KOPT-K1 (cell line): ENCODE results near the gene LRBA.

ENCODE experiments used
- H3K27ac ChIP-seq: fragments of 200-600 bp; sonication (generic); 2 replicates; pipeline ENCODE4 v1.5.1; 2016; ENCODE audit warnings: antibody characterized with exemption, mild to moderate bottlenecking, low read depth, low read length; ENCODE audit not compliant: poor library complexity, severe bottlenecking
- H3K36me3 ChIP-seq: fragments of 200-600 bp; sonication (generic); 2 replicates; pipeline ENCODE4 v1.5.1; 2017; ENCODE audit warnings: antibody characterized with exemption, mild to moderate bottlenecking, low read length, moderate library complexity; ENCODE audit not compliant: insufficient read depth
- H3K9me3 ChIP-seq: fragments of 200-600 bp; sonication (generic); 2 replicates; pipeline ENCODE4 v1.5.1; 2017; ENCODE audit warnings: antibody characterized with exemption, low read length, mild to moderate bottlenecking; ENCODE audit not compliant: insufficient read depth, poor library complexity, severe bottlenecking

Gene LRBA

GRCh38 chr4:150584111-150584915 is 430.8 kb downstream of the LRBA start:
- Histone ChIP-seq H3K36me3 (peaks cover 24% of the 10 kb centered on the region), H3K27ac (no peak overlapping the region), H3K9me3 (peaks cover 41% of the 10 kb centered on the region)

GRCh38 chr4:150583287-150584110 is 431.6 kb downstream of the LRBA start:
- H3K9me3 ChIP-seq = peaks cover 41% of the 10 kb centered on the region
- H3K27ac ChIP-seq = no peak overlapping the region
- peaks cover 16% of the 10 kb centered on the region for H3K36me3 ChIP-seq

DNA sequence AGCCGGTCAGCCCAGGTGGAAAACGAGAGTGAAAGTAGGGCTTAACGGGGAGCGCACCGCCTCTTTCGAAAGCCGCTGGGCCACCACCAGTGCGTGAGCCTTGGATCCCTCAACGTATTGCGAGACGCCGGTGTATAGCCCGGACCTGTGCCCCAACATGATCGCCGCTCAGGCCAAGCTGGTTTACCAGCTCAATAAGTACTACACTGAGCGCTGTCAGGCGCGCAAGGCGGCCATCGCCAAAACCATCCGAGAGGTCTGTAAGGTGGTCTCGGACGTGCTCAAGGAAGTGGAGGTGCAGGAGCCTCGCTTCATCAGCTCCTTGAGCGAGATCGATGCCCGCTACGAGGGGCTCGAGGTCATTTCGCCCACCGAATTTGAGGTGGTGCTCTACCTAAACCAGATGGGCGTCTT is 432.2 kb downstream of the LRBA start:
- H3K36me3 ChIP-seq = peaks cover 16% of the 10 kb centered on the region; the same call in 1 of the 2 replicates
- no peak overlapping the region for H3K27ac ChIP-seq
- peaks cover 41% of the 10 kb centered on the region for H3K9me3 ChIP-seq

DNA sequence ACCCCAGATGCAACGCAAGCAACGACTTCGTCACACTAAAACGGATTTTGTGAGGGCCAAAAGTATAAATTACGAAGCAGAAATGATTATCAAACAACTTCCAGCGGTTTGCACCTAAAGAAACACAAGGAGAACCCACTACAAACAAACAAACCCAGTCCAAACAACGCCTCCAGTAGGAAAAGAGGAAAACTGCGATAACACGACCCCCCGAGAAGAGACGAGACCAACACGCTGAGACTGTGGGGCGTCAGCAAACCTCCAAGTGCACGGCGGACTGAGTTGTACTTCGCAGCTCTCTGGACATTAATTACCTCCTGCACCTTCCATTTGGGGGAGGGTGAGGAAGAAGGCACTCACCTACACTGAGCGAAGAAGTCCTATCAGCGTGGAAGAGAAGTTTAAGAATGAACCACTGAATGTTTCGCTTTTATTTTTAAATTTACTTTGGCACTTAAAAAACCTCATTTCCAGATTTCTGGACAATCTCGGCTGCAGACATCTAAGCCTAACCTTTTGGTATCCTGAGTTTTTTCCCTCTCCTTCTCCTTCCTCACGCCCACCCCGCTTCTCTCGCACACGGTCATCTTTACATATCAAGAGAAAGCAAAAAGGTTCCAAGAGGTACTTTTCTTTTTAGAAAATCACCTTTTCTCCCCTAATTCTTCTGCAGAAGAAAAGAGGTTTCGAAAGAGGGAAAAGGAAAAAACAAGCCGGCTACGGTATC is 432.8 kb downstream of the LRBA start, which contains the start of gene MAB21L2:
TSS of gene MAB21L2 (plus strand) at position 6 of the 727 bp plus-strand sequence. CDS start 879 bp downstream, outside the sequence.
- Histone ChIP-seq H3K27ac (no peak within 1 kb of the TSS), H3K36me3 (peaks cover 16% of the 10 kb centered on the region; the same call in 1 of the 2 replicates), H3K9me3 (peaks cover 41% of the 10 kb centered on the region)

DNA sequence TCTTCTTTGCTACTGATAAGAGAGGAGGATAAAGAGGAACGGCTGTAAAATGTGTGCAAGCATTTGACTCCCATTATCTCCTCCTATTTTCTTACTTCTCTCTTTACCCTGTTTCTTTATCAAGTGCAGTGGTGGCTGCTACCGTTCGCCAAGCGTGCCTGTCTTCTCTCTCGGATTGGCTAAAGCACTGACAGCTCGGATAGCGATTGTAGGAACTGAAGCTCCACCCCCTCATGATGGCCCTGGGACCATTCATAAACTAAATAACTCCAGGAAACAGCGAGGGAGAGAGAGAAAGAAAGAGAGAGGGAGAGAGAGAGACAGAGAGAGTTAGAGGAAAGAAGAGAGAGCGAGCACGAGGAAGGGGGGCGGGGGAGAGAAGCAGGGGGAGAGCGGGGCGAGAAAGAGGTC is 433.4 kb downstream of the LRBA start:
- H3K36me3 ChIP-seq = peaks cover 16% of the 10 kb centered on the region; the same call in 1 of the 2 replicates
- H3K27ac ChIP-seq = no peak overlapping the region
- peaks cover 41% of the 10 kb centered on the region for H3K9me3 ChIP-seq

- no peak overlapping the region for H3K27ac ChIP-seq
- peaks cover 16% of the 10 kb centered on the region; the same call in 1 of the 2 replicates for H3K36me3 ChIP-seq
- peaks cover 41% of the 10 kb centered on the region for H3K9me3 ChIP-seq
These were observed 434.0 kb downstream of the LRBA start for GRCh38 chr4:150581056-150581605.

- H3K36me3 ChIP-seq = peaks cover 16% of the 10 kb centered on the region; the same call in 1 of the 2 replicates
- peaks cover 41% of the 10 kb centered on the region for H3K9me3 ChIP-seq
These were observed 434.8 kb downstream of the LRBA start for GRCh38 chr4:150580306-150580705.

GRCh38 chr4:150579551-150580234 is 435.4 kb downstream of the LRBA start:
- Histone ChIP-seq H3K9me3 (peaks cover 41% of the 10 kb centered on the region), H3K27ac (no peak overlapping the region), H3K36me3 (peaks cover 16% of the 10 kb centered on the region; the same call in 1 of the 2 replicates)

More at GRCh38 chr4:150580306-150580705, 434.8 kb downstream of the LRBA start:
- no peak overlapping the region for H3K27ac ChIP-seq

DNA sequence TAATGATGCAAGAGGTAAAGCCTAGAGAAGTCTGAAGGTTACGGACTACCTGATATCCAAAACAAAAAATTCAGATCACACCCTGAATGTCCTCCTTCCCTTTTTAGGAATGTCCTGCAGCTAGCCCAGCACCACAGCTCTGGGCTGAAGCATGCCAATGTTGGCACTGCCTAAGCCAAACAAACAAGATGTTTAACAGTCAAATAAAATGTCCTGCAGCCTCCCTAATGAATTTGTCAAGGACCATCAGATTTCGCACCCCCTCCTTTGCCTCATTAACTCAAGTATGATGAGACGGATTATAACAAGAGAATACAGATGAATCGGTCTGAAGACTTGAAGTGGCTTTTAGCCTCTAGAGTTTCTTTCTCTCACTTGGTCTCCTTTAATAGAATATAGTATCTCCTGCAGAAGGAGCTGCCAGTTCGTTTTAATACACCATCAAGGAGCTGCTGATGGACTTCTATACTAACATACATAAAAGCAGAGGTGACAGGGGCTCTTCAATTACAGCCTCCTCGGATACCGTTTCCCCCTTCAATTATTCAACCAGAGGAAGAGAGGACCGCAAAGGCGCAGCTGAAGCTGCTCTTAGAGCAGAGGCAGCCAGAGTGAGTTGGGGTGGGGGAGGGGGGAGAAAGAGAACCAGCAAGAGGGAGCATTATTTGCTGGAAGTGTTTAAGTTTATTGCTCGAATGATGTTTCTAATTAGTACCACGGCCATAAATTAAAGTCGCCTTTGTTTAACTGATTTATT is 436.2 kb downstream of the LRBA start:
- peaks cover 16% of the 10 kb centered on the region; the same call in 1 of the 2 replicates for H3K36me3 ChIP-seq
- H3K9me3 ChIP-seq = peaks cover 40% of the 10 kb centered on the region
- H3K27ac ChIP-seq = no peak overlapping the region

DNA sequence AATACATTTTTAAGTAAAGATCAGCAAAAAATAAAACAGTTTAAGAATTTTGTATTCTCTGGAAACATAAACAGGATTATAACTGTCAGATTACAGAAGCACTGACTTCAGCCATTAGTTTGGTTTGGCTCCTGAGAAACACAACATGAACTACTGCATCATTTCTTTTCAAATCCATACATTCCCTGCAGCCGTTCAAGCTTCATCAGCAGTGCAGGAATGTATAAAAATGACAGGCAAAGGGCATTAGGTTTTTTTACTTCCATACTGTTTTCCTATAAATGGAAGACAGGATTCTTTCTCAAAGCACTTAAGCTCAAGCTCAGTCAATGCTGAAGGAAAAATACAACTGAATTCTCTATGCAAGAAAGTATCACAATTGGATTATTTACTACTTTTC is 437.3 kb downstream of the LRBA start:
- H3K9me3 ChIP-seq = peaks cover 29% of the 10 kb centered on the region
- H3K36me3 ChIP-seq = peaks cover 5% of the 10 kb centered on the region; the same call in 1 of the 2 replicates
- no peak overlapping the region for H3K27ac ChIP-seq

GRCh38 chr4:150574678-150575077 is 440.4 kb downstream of the LRBA start:
- Histone ChIP-seq H3K27ac (no peak overlapping the region), H3K36me3 (no peaks in the 10 kb centered on the region), H3K9me3 (peaks cover 3% of the 10 kb centered on the region)

DNA sequence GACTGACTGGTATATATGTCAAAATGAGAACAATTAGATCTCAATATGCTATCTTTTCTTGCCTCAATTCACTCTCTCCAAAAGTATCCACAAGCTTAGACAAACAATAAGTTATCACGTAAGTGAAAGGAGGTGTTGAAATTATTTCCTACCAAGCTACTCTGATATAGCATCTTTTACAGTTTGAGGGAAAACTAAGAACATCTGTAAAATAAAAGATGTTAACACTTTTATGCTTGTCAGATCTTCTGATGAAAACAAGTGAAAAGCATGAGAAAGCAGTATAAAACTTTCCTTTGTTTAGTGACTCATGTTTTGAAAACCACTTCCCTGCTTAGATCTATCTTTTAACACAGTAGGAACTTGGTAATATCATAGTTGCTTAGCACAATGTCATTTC is 441.6 kb downstream of the LRBA start:
- Histone ChIP-seq H3K36me3 (no peaks in the 10 kb centered on the region), H3K9me3 (no peaks in the 10 kb centered on the region), H3K27ac (no peak overlapping the region)

GRCh38 chr4:150572704-150573504 is 442.2 kb downstream of the LRBA start:
- Histone ChIP-seq H3K27ac (no peak overlapping the region), H3K9me3 (no peaks in the 10 kb centered on the region), H3K36me3 (no peaks in the 10 kb centered on the region)
